Psoas muscle (tissue), 8 donors: ENCODE measurements around the gene ZBTB7A. TPM values are rescaled to one million over a fixed set of nuclear protein-coding genes. Genes with fewer than 3 reads are reported as not detected.

Experiments used
- ATAC-seq, 4 donors: fragments of 200-7000 bp; cut with Tn5 transposase; one replicate each; pipeline ENCODE4 v1.9.1; 2020; ENCODE audit warnings: moderate library complexity in 3 of 4, mild to moderate bottlenecking in 2 of 4
- DNase-seq, 2 donors: peaks; one replicate each; pipeline ENCODE4 v3.0.0-alpha.2; 2020
- H3K27ac ChIP-seq: fragments of 200-600 bp; one replicate; pipeline ENCODE4 v1.8.0; 2022
- H3K27me3 ChIP-seq, 3 donors: fragments of 200-600 bp in 1 of 3; one replicate each; pipeline versions ENCODE4 v1.6.1 to v1.8.0; 2013 to 2022; ENCODE audit warnings: low read length in 2 of 3, mild to moderate bottlenecking in 2 of 3, moderate library complexity in 1 of 3; ENCODE audit not compliant: insufficient read depth in 3 of 3
- H3K36me3 ChIP-seq, 2 donors: fragments of 200-600 bp in 1 of 2; one replicate each; pipeline versions ENCODE4 v1.6.1 to v1.8.0; 2013 to 2022; ENCODE audit warnings: low read depth in 1 of 2, mild to moderate bottlenecking in 1 of 2, moderate library complexity in 1 of 2; ENCODE audit not compliant: insufficient read depth in 1 of 2
- H3K4me1 ChIP-seq: fragments of 200-600 bp; one replicate; pipeline ENCODE4 v1.8.0; 2022
- H3K4me3 ChIP-seq: fragments of 200-600 bp; one replicate; pipeline ENCODE4 v1.8.0; 2022; ENCODE audit warnings: mild to moderate bottlenecking
- H3K9me3 ChIP-seq: fragments of 200-600 bp; one replicate; pipeline ENCODE4 v1.8.0; 2022
- CTCF ChIP-seq: fragments of 200-600 bp; IDR thresholded peaks from one replicate; pipeline ENCODE4 v1.8.0; 2022; ENCODE audit warnings: antibody characterized with exemption
- WGBS, 3 donors: extraction: QIAGEN DNeasy Blood & Tissue Kit; methylation state at CpG; one replicate each; pipeline versions ENCODE4 v1.1.6 to v1.1.7; 2013; 5-methylcytosine and 5-hydroxymethylcytosine counted together
- intact Hi-C, 2 donors: fragments of 100-400 bp; cut with DNase I; formaldehyde crosslinking; loops; one replicate each; pipeline versions ENCODE4 v1.11.0 to v1.14.2; 2022
- polyA plus RNA-seq, 3 donors: library from polyadenylated mRNA; stranded (reverse); fragments of 200-250 nt; gene quantifications; one replicate each; pipeline ENCODE4 v1.2.3, GENCODE V29; 2013
- total RNA-seq, 4 donors: library from RNA; stranded (reverse); fragmentation: NEBNext Ultra II Directional in 2 of 4; extraction: Animal tissue kit (Norgen Biotek cat#: 25700) in 2 of 4; gene quantifications; one replicate each; pipeline versions ENCODE4 v1.2.1 to v1.2.4, GENCODE V29; 2021 to 2023
- donor health status: healthy with polysubstance abuse.
- donor health status: DM: no; HTN: no; CAD: no; lungs with moderate emphysema.
- donor health status: Bipolar disorder and iron deficiency.
- donor health status: healthy.
- donor health status: DM: yes; HTN: yes; CAD: no.
- donor health status: DM: no; HTN: no; CAD: no.
- donor health status: DM: no; HTN: no; CAD: no.
- donor health status: DM: yes; HTN: yes; CAD: no.

Gene ZBTB7A
- total and polyA plus RNA-seq, 7 donors: 18.5 to 55.9 (median 25.7) TPM

GRCh38 chr19:4103080-4103433 is 36.4 kb upstream of the ZBTB7A start:
- Histone ChIP-seq H3K27me3 (no peaks in the 10 kb centered on the region), H3K27ac (no peak overlapping the region), H3K36me3 (peaks cover 3 to 90% of the 10 kb centered on the region in 2 donors), H3K9me3 (no peaks in the 10 kb centered on the region), H3K4me1 (peaks cover 10% of the 10 kb centered on the region), H3K4me3 (no peak overlapping the region)
- DNase-seq (peak in 1 of 2 donors; percentile 49), ATAC-seq (no peak)
- no peak for TF ChIP-seq CTCF
- intact Hi-C loops: no loop called here
- 80 to 90% (median 85%) methylated on average over 9 of the region's 9 CpGs for WGBS, 3 donors

- ATAC-seq (no peak), DNase-seq (no peak)
- Histone ChIP-seq H3K9me3 (no peaks in the 10 kb centered on the region), H3K4me3 (no peak overlapping the region), H3K27me3 (no peaks in the 10 kb centered on the region), H3K27ac (no peak overlapping the region), H3K36me3 (peaks cover 3 to 90% of the 10 kb centered on the region in 2 donors), H3K4me1 (peaks cover 15% of the 10 kb centered on the region)
- TF ChIP-seq CTCF: no peak
- intact Hi-C loops: no loop called here
- WGBS, 3 donors: 89 to 92% (median 91%) methylated on average over 51 to 53 of the region's 53 CpGs
These were observed 35.8 kb upstream of the ZBTB7A start for GRCh38 chr19:4102339-4103079.

GRCh38 chr19:4101496-4101770 is 34.7 kb upstream of the ZBTB7A start:
- intact Hi-C loops: no loop called here
- WGBS, 3 donors: 87 to 94% (median 93%) methylated on average over 9 to 10 of the region's 10 CpGs
- H3K27ac ChIP-seq: no peak overlapping the region
- no peak for DNase-seq
- no peak overlapping the region for H3K4me3 ChIP-seq
- no peaks in the 10 kb centered on the region for H3K9me3 ChIP-seq
- ATAC-seq: no peak
- no peak for TF ChIP-seq CTCF
- no peaks in the 10 kb centered on the region for H3K27me3 ChIP-seq
- peaks cover 0 to 84% of the 10 kb centered on the region in 2 donors for H3K36me3 ChIP-seq
- peaks cover 20% of the 10 kb centered on the region for H3K4me1 ChIP-seq

- H3K4me3 ChIP-seq: no peak overlapping the region
- peaks cover 0 to 81% of the 10 kb centered on the region in 2 donors for H3K36me3 ChIP-seq
- DNase-seq (no peak), ATAC-seq (no peak)
- 77 to 85% (median 81%) methylated on average over 35 to 38 of the region's 38 CpGs for WGBS, 3 donors
- no peaks in the 10 kb centered on the region for H3K9me3 ChIP-seq
- no peaks in the 10 kb centered on the region for H3K27me3 ChIP-seq
- no peak for TF ChIP-seq CTCF
- intact Hi-C loops: no loop called here
- peaks cover 20% of the 10 kb centered on the region for H3K4me1 ChIP-seq
- H3K27ac ChIP-seq: no peak overlapping the region
These were observed 34.2 kb upstream of the ZBTB7A start for GRCh38 chr19:4100647-4101495.
